Gastrocnemius medialis (tissue), 4 donors: ENCODE results near the gene ZBTB49. TPM values are rescaled to one million over a fixed set of nuclear protein-coding genes. Genes with fewer than 3 reads are reported as not detected.

Experiments
- ATAC-seq, 2 donors: fragments of 150-250 bp; one replicate each; pipeline ENCODE4 v1.9.1; 2016
- DNase-seq, 2 donors: peaks; one replicate each; pipeline ENCODE4 v3.0.0-alpha.2; 2019
- H3K27ac ChIP-seq, 4 donors: fragments of 200-600 bp; sonication (generic); 1 replicate in 1 of 4; 2 replicates in 3 of 4; pipeline ENCODE4 v1.5.1; 2016 to 2018; ENCODE audit warnings: mild to moderate bottlenecking in 2 of 4, moderate library complexity in 1 of 4
- H3K27me3 ChIP-seq, 3 donors: fragments of 200-600 bp; sonication (generic) in 2 of 3; 1 replicate in 1 of 3; 2 replicates in 2 of 3; pipeline versions ENCODE4 v1.5.1 to v1.6.0; 2016 to 2019; ENCODE audit warnings: mild to moderate bottlenecking in 1 of 3, moderate library complexity in 1 of 3
- H3K36me3 ChIP-seq, 2 donors: fragments of 200-600 bp; sonication (generic) in 1 of 2; one replicate each; pipeline ENCODE4 v1.5.1; 2017 to 2018
- H3K4me1 ChIP-seq, 2 donors: fragments of 200-600 bp; sonication (generic) in 1 of 2; one replicate each; pipeline ENCODE4 v1.5.1; 2016 to 2017; ENCODE audit warnings: mild to moderate bottlenecking in 2 of 2
- H3K4me3 ChIP-seq, 4 donors: fragments of 200-600 bp; sonication (generic) in 3 of 4; 1 replicate in 1 of 4; 2 replicates in 3 of 4; pipeline ENCODE4 v1.5.1; 2016 to 2019; ENCODE audit warnings: mild to moderate bottlenecking in 2 of 4
- H3K9me3 ChIP-seq, 3 donors: fragments of 200-600 bp; sonication (generic) in 2 of 3; 1 replicate in 1 of 3; 2 replicates in 2 of 3; pipeline ENCODE4 v1.5.1; 2016 to 2019
- POLR2A ChIP-seq, 2 donors: fragments of 450-650 bp; IDR thresholded peaks; one replicate each; pipeline ENCODE4 v1.6.1; 2017; ENCODE audit warnings: antibody characterized with exemption in 2 of 2, mild to moderate bottlenecking in 2 of 2, moderate library complexity in 2 of 2
- in situ Hi-C, 4 donors: fragments of 200-750 bp; cut with MboI; loops; one replicate each; pipeline versions ENCODE4 v1.15.0 to v1.8.0; 2017; ENCODE audit warnings: low sequenced_read_pairs in 4 of 4
- intact Hi-C: fragments of 100-400 bp; cut with DNase I; formaldehyde crosslinking; loops from one replicate; pipeline ENCODE4 v1.15.1; 2023; ENCODE audit warnings: low total_unique reads
- total RNA-seq, 4 donors: library from RNA; depleted of rRNA; stranded (reverse); fragments of >200 nt; gene quantifications; one replicate each; pipeline versions ENCODE4 v1.1.0 to v1.2.3, GENCODE V29; 2016
- TF ChIP-seq, protein P1 (sequence below), 5 experiments: fragments of 450-650 bp in 3 of 5; fragments of 200-600 bp in 2 of 5; sonication (generic) in 2 of 5; IDR thresholded peaks in 4 of 5; conservative IDR thresholded peaks in 1 of 5; 1 replicate in 4 of 5; 2 replicates in 1 of 5; pipeline ENCODE4 v1.5.1; 2016 to 2019; ENCODE audit warnings: antibody characterized with exemption in 5 of 5, mild to moderate bottlenecking in 3 of 5, moderate library complexity in 3 of 5

Gene ZBTB49
- total RNA-seq, 4 donors from 2014 or later = 1.7 to 2.8 (median 2.5) TPM

DNA sequence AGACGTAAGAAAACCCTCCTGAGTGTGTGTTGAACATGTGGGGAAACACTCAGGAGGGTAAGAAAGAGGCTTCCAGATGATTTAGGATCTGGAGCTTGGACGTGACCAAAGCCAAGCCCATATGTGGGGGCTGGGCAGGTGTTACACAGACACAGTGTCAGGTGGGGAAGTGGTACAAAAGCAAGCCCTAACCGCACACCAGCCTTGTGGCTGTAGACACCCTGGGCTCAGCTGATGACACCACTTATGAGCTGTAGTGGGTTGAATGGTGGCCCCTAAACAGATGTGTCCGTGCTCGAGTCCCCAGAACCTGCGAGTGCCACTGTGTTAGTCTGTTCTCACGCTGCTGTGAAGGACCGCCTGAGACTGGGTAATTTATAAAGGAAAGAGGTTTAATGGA, 71.8 kb downstream of the ZBTB49 start:
- ATAC-seq (no peak), DNase-seq (no peak)
- no peak overlapping the region for H3K4me3 ChIP-seq
- H3K4me1 ChIP-seq = no peaks in the 10 kb centered on the region
- no peaks in the 10 kb centered on the region for H3K36me3 ChIP-seq
- H3K27ac ChIP-seq = no peak overlapping the region
- peaks cover 0 to 7% (median 5%) of the 10 kb centered on the region in 3 donors for H3K27me3 ChIP-seq
- H3K9me3 ChIP-seq = no peaks in the 10 kb centered on the region
- intact Hi-C loops = no loop called here
- in situ Hi-C loops = no loop called here
- TF ChIP-seq, protein P1, sequence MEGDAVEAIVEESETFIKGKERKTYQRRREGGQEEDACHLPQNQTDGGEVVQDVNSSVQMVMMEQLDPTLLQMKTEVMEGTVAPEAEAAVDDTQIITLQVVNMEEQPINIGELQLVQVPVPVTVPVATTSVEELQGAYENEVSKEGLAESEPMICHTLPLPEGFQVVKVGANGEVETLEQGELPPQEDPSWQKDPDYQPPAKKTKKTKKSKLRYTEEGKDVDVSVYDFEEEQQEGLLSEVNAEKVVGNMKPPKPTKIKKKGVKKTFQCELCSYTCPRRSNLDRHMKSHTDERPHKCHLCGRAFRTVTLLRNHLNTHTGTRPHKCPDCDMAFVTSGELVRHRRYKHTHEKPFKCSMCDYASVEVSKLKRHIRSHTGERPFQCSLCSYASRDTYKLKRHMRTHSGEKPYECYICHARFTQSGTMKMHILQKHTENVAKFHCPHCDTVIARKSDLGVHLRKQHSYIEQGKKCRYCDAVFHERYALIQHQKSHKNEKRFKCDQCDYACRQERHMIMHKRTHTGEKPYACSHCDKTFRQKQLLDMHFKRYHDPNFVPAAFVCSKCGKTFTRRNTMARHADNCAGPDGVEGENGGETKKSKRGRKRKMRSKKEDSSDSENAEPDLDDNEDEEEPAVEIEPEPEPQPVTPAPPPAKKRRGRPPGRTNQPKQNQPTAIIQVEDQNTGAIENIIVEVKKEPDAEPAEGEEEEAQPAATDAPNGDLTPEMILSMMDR (IDR thresholded peaks at IDR 0.05 in 4 of 5, conservative IDR thresholded peaks at IDR 0.05 in 1 of 5) = no peak
- TF ChIP-seq POLR2A (IDR thresholded peaks at IDR 0.05) = no peak

DNA sequence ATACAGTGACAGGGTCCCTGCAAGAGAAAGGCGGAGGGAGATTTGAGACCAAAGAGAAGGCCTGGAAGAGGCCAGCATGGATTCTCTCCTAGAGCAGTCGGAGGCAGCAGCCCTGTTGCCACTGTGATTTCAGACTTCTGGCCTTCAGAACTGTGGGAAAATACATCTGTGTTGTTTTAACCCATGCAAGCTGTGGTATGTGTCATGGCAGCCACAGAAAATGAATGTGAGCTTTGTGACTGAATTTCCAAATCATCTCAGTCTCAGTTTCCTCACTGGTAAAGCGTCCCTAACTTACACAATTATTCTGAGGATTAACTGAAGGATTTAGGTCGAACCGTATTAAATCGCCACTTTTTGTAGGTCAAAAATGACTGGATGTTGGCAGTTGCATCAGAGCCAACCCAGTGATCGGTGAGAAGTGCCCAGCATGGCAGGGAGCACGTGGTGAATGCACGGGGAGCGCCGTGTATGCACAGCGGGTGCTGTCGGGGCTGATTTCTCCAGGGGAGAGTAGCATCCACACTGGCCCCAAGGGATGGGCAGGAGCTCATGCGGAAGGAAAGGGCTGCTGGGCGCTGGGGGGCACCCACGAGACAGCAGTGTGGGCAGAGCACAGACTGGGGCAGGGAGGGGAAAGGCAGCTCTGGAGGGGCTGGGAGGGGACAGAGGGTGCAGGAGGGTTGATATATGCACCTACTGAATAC, 73.1 kb downstream of the ZBTB49 start:
- Histone ChIP-seq H3K27me3 (peaks cover 0 to 5% (median 3%) of the 10 kb centered on the region in 3 donors), H3K9me3 (no peaks in the 10 kb centered on the region), H3K27ac (no peak overlapping the region), H3K36me3 (no peaks in the 10 kb centered on the region), H3K4me3 (no peak overlapping the region), H3K4me1 (no peaks in the 10 kb centered on the region)
- no peak for TF ChIP-seq POLR2A (IDR thresholded peaks at IDR 0.05)
- TF ChIP-seq, protein P1 (IDR thresholded peaks at IDR 0.05 in 4 of 5, conservative IDR thresholded peaks at IDR 0.05 in 1 of 5) = no peak
- DNase-seq (no peak), ATAC-seq (no peak)
- intact Hi-C loops = no loop called here
- in situ Hi-C loops = no loop called here

DNA sequence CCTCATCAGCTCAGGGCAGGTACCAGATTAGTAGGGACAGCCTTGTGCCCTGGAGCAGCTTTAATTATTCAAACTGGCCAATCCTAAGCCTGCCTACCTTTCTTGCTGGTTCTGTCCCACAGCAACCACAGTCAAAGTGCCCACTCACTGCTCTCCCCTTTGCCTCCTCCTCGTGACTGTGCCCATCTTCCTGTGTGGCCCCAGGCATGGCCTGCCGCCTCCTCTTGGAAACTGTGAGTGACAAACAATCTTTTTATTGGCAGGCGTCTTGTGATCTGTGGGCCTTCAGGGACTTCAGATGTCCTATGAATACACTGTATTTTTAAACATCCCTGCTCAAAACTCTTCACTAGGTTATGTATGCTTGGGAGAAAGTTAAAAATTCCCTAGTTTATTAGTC, 74.0 kb downstream of the ZBTB49 start:
- peaks cover 0 to 4% (median 0%) of the 10 kb centered on the region in 3 donors for H3K27me3 ChIP-seq
- intact Hi-C loops = no loop called here
- no peak for TF ChIP-seq POLR2A (IDR thresholded peaks at IDR 0.05)
- TF ChIP-seq, protein P1 (IDR thresholded peaks at IDR 0.05 in 4 of 5, conservative IDR thresholded peaks at IDR 0.05 in 1 of 5) = no peak

DNA sequence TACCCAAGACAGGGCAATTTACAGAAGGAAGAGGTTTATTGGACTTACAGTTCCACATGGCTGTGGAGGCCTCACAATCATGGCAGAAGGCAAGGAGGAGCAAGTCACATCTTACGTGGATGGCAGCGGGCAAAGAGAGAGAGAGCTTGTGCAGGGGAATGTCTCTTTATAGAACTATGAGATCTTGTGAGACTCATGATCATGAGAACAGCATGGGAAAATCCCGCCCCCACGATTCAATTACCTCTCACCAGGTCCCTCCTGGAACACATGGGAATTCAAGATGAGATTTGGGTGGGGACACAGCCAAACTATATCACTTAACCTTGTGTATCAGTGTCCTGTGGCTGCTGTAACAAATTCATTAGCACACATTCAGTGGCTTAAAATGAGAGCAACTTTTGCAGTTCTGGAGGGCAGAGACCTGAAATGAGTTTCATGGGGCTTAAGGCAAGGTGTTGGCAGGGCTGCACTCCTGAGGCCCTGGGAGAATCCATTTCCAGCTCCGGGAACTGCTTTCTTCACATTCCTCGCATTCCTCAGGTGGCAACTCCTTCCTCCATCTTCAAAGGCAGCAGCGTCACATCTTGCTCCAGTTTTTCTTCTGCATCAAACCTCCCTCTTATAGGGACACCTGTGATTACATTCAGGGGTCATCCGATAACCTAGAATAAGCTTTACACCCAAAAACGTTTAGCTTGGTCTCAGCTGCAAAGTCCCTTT, 74.6 kb downstream of the ZBTB49 start:
- Histone ChIP-seq H3K36me3 (no peaks in the 10 kb centered on the region), H3K4me3 (no peak overlapping the region), H3K27me3 (peaks cover 0 to 2% (median 0%) of the 10 kb centered on the region in 3 donors), H3K4me1 (no peaks in the 10 kb centered on the region), H3K27ac (no peak overlapping the region), H3K9me3 (no peaks in the 10 kb centered on the region)
- no peak for ATAC-seq
- TF ChIP-seq POLR2A (IDR thresholded peaks at IDR 0.05) = no peak
- TF ChIP-seq, protein P1 (IDR thresholded peaks at IDR 0.05 in 4 of 5, conservative IDR thresholded peaks at IDR 0.05 in 1 of 5) = no peak
- intact Hi-C loops (no loop called here), in situ Hi-C loops (no loop called here)
- DNase-seq = no peak

More for the DNA sequence above, 74.0 kb downstream of the ZBTB49 start:
- no peak for ATAC-seq
- H3K27ac ChIP-seq = no peak overlapping the region
- H3K36me3 ChIP-seq = no peaks in the 10 kb centered on the region
- no peak for DNase-seq
- H3K9me3 ChIP-seq = no peaks in the 10 kb centered on the region
- in situ Hi-C loops = no loop called here
- no peaks in the 10 kb centered on the region for H3K4me1 ChIP-seq
- H3K4me3 ChIP-seq = no peak overlapping the region
